HL-60 (cell line): ENCODE results near the gene NUF2.

ENCODE experiments used
- CTCF ChIP-seq: IDR thresholded peaks from one replicate; pipeline ENCODE4 v1.5.1; 2011; ENCODE audit warnings: low read length, control low read depth, inconsistent platforms; ENCODE audit not compliant: insufficient read depth
- POLR2AphosphoS5 ChIP-seq: IDR thresholded peaks from 2 replicates; pipeline ENCODE4 v1.6.1; 2012; ENCODE audit warnings: low read depth
- SPI1 ChIP-seq: IDR thresholded peaks from 2 replicates; pipeline ENCODE4 v1.6.1; 2012; ENCODE audit warnings: low read depth, mild to moderate bottlenecking, borderline replicate concordance

DNA sequence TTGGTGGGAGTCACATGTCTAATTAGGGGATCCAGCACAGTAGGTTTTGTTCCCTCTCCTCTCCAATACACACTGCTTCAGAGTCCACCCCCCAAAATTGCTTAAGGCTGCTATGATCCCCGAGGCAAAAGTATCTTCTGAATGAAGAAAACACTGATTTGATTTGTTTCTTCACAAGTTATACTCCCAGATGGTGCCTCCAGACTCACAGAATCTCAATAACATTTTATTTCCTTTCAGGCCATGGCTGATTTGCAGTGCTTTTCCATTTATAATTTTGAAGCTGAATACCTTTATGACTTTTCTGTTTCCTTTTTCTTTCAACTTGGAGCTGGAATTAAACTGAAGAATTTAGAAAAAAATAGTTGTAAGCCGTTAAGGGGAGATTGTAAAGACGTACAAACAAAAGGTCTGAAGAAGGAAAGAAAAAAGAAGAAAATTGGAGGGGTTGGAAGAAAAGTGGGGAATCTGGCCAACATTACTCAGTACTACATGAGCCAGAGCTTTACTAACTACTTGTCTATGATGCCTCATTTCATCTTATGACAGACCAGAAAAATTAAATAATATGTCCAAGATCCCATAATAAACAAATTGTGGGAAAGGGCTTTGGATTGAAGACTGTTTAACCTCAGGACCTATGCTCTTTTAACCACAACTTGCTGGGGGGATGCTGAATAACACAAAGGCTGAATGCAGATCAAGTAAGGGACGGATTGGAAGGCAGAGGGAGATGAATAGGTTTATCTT, 75.9 kb downstream of the NUF2 start:
- TF ChIP-seq SPI1 (no peak), POLR2AphosphoS5 (no peak), CTCF (no peak)
